ENCODE results near the gene NCOR2.

NCOR2 gene

DNA sequence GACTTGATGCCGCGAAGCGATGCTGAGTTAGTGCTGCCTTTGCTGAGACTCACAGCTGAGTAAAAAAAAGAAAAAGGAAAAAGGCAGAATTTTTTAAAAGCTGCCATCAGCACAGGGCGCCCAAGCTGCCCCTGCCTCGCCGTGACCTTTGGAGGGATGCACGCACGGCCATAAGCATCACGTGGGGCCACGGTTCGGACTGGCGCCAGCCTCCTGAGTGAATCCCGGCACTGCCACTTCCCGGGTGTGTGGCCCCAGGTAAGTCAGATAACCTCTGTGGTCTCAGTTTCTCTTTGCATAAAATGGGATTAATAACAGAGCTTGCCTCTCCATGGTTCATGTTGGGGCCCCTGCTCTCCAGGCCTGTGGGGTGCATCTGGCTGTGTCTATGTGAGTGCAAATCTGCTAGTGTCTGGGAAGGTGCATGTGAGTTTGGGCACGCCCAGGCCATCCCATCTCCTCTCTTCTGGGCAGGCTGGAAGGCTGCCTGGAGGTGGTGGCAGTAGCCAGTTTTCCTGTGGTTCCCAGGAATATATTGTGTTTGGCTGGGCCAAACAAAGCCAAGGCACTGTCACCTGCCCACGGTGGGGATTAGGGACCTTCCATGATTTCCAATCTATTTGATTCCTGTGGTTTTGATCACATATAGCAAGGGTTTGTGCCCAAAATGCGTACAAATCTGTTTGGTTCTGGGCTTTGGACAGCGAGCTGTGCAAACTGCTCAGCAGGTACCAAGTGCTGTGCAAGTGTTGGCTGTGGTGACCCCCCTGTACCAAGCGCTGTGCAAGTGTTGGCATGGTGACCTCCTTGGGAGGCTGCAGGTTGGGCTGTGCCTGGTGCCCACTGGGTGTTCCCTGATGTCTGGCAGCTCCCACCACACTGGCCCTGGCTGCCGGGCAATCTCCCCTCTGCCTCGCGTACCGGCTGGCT, 43.5 kb upstream of the NCOR2 start:
- WGBS (ENCODE audit: insufficient coverage): 74% methylated on average over 20 of the region's 23 CpGs
- H3K27ac ChIP-seq (ENCODE audit: insufficient read depth in 1 of 2, low read depth in 1 of 2, low read length in 2 of 2, poor library complexity in 1 of 2, severe bottlenecking in 2 of 2): no peak overlapping the region
- peak overlapping the region in 1 of 7 experiments; percentile 1 for H3K4me3 ChIP-seq (ENCODE audit: control insufficient read depth in 1 of 7, extremely low read depth in 1 of 7, insufficient read depth in 4 of 7, low read depth in 2 of 7, low read length in 6 of 7)
- CTCF ChIA-PET: interaction anchor here (0.7 to 1.5 kb wide), 7 partner anchors 10 to 220 kb away, joined by 3 to 4 read pairs (median 3); no protein-coding TSS in a partner anchor
- H3K9me3 ChIP-seq (ENCODE audit: control extremely low read depth in 1 of 5, control insufficient read depth in 4 of 5, insufficient read depth in 2 of 5, low read depth in 1 of 5, low read length in 4 of 5): peaks cover 0 to 5% (median 3%) of the 10 kb centered on the region in 5 experiments
- DNase-seq: no peak
- no peaks in the 10 kb centered on the region for H3K36me3 ChIP-seq (ENCODE audit: control insufficient read depth in 4 of 4, insufficient read depth in 4 of 4, low read length in 3 of 4)
- H3K27me3 ChIP-seq (replicated peaks in 2 of 5; ENCODE audit: control insufficient read depth in 4 of 5, insufficient read depth in 5 of 5, low read length in 4 of 5): no peaks in the 10 kb centered on the region
- peaks cover 0 to 46% (median 36%) of the 10 kb centered on the region in 4 experiments for H3K4me1 ChIP-seq (ENCODE audit: control extremely low read depth in 1 of 4, control insufficient read depth in 4 of 4, insufficient read depth in 4 of 4, low read length in 3 of 4)
- POLR2A ChIA-PET: interaction anchor here (0.7 to 1.6 kb wide), 2 partner anchors 64 to 100 kb away, joined by 3 to 8 read pairs; no protein-coding TSS in a partner anchor

DNA sequence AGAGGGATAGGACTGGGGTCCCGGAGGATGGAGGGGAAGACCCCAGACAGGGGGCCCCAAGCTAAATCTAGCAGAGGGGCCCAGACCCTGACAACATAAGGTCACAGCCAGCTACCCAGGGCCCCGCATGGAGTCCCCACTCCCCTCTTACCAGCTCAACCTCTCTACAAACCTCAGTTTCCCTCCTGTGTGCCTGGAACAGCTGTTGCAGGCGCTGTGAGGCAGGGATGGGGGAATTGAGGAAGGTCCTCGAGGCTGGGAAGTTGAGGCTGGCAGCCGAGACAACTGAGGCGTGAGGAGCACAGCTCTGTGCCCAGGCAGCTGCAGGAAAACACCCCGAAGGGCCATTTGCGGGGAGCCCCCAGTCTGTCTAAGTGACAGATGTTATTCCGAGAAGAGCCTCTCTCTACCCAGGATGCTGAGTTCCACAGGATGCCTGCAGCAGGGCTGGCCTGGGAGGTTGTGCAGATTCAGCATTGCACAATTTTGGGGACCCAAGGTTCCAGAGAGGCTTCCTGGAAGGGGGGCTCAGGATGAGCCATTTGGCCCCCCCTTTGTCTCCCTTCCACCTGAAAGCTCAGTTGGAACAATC, 42.7 kb upstream of the NCOR2 start:
- POLR2A ChIA-PET: interaction anchor here (0.7 to 1.6 kb wide), 5 partner anchors 36 to 101 kb away, joined by 3 to 8 read pairs (median 4); no protein-coding TSS in a partner anchor
- no peak overlapping the region for H3K4me3 ChIP-seq (ENCODE audit: control insufficient read depth in 1 of 7, extremely low read depth in 1 of 7, insufficient read depth in 4 of 7, low read depth in 2 of 7, low read length in 6 of 7)
- H3K27me3 ChIP-seq (replicated peaks in 2 of 5; ENCODE audit: control insufficient read depth in 4 of 5, insufficient read depth in 5 of 5, low read length in 4 of 5): no peaks in the 10 kb centered on the region
- peak in 2 of 3 donors; percentile 64 to 69 for DNase-seq
- CTCF ChIA-PET: interaction anchor here (0.7 to 1.5 kb wide), 6 partner anchors 10 to 219 kb away, joined by 3 to 4 read pairs (median 3); no protein-coding TSS in a partner anchor
- H3K27ac ChIP-seq (ENCODE audit: insufficient read depth in 1 of 2, low read depth in 1 of 2, low read length in 2 of 2, poor library complexity in 1 of 2, severe bottlenecking in 2 of 2): no peak overlapping the region
- peaks cover 0 to 5% (median 3%) of the 10 kb centered on the region in 5 experiments for H3K9me3 ChIP-seq (ENCODE audit: control extremely low read depth in 1 of 5, control insufficient read depth in 4 of 5, insufficient read depth in 2 of 5, low read depth in 1 of 5, low read length in 4 of 5)
- no peaks in the 10 kb centered on the region for H3K36me3 ChIP-seq (ENCODE audit: control insufficient read depth in 4 of 4, insufficient read depth in 4 of 4, low read length in 3 of 4)
- peaks cover 0 to 54% (median 44%) of the 10 kb centered on the region in 4 experiments for H3K4me1 ChIP-seq (ENCODE audit: control extremely low read depth in 1 of 4, control insufficient read depth in 4 of 4, insufficient read depth in 4 of 4, low read length in 3 of 4)
- 16% methylated on average over 7 of the region's 9 CpGs for WGBS (ENCODE audit: insufficient coverage)

DNA sequence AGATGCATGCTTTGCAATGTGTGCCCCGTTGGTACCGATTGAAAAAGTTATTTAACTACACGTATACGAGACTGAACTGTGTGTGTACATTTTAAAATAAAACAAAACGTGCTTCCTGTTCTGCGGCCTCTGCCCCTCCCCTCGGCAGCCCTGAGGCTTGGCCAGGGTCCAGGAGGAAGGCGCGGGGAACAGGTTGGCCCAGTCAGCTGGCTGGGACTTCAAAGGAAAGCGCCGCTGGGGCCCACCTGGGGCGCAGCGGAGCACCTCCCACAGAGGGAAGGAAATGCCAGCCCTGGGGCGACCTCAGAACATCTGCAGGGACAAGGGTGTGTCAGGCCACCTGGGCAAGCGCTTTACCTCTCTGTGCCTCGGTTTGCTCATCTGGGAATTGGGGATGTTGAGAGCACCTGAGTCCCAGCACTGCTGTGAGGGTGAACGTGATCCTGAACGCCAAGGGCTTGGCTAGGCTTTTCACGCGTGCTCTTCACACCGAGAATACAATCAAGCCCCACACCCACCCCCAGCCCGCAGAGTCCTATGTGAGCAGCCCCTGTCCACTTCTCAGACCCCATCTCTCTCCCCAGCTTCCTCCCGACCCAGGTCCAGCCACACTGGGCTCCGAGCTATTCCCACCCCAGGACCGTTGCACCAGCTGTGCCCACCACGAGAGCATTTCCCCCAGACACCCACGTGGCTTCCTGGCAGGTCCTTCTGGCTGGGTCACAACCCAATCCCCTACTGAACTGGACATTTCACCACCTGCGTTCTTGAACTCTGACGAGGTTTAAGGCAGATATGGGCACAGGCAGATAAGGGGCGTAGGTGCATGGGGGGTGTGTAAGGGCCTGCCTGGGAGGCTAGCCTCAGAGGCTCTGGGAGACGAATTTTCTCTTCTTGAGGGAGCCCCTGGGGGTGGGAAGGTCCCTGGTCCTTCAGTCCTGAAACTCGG, 41.9 kb upstream of the NCOR2 start:
- DNase-seq: peak; percentile 89 to 98 (median 98)
- Histone ChIP-seq H3K4me3 (ENCODE audit: control insufficient read depth in 1 of 7, extremely low read depth in 1 of 7, insufficient read depth in 4 of 7, low read depth in 2 of 7, low read length in 6 of 7) (peak overlapping the region in 4 of 7 experiments; percentile 16 to 47 (median 38)), H3K36me3 (ENCODE audit: control insufficient read depth in 4 of 4, insufficient read depth in 4 of 4, low read length in 3 of 4) (no peaks in the 10 kb centered on the region), H3K4me1 (ENCODE audit: control extremely low read depth in 1 of 4, control insufficient read depth in 4 of 4, insufficient read depth in 4 of 4, low read length in 3 of 4) (peaks cover 0 to 62% (median 52%) of the 10 kb centered on the region in 4 experiments), H3K9me3 (ENCODE audit: control extremely low read depth in 1 of 5, control insufficient read depth in 4 of 5, insufficient read depth in 2 of 5, low read depth in 1 of 5, low read length in 4 of 5) (peaks cover 0 to 4% (median 2%) of the 10 kb centered on the region in 5 experiments), H3K27ac (ENCODE audit: insufficient read depth in 1 of 2, low read depth in 1 of 2, low read length in 2 of 2, poor library complexity in 1 of 2, severe bottlenecking in 2 of 2) (no peak overlapping the region), H3K27me3 (replicated peaks in 2 of 5; ENCODE audit: control insufficient read depth in 4 of 5, insufficient read depth in 5 of 5, low read length in 4 of 5) (no peaks in the 10 kb centered on the region)
- ChIA-PET CTCF (interaction anchor here (0.5 to 1.5 kb wide), 7 partner anchors 11 to 132 kb away, joined by 3 to 6 read pairs (median 3); no protein-coding TSS in a partner anchor), POLR2A (interaction anchor here (0.7 to 1.6 kb wide), 4 partner anchors 37 to 66 kb away, joined by 3 to 8 read pairs (median 4); no protein-coding TSS in a partner anchor)
- 7% methylated on average over 18 of the region's 32 CpGs for WGBS (ENCODE audit: insufficient coverage)

DNA sequence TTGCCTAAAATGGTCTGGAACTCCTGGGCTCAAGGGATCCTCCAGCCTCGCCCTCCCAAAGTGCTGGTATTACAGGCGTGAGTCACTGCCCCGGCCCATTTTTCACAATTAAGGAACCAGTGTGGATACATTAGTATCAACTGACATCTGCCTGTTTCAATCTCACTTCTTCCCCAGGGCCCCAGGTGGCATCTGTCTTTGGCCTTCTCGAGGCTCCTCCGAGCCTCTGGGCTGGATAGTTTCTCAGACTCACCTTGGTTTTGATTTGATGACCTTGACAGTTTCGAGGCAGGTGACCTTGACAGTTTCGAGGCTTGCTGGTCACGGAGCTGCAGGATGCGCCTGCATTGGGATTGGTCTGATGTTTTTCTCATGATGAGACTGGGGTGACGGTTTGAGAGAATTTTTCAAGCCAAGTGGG, 41.0 kb upstream of the NCOR2 start:
- H3K4me1 ChIP-seq (ENCODE audit: control extremely low read depth in 1 of 4, control insufficient read depth in 4 of 4, insufficient read depth in 4 of 4, low read length in 3 of 4): peaks cover 2 to 71% (median 60%) of the 10 kb centered on the region in 4 experiments
- no peaks in the 10 kb centered on the region for H3K36me3 ChIP-seq (ENCODE audit: control insufficient read depth in 4 of 4, insufficient read depth in 4 of 4, low read length in 3 of 4)
- no peak overlapping the region for H3K27ac ChIP-seq (ENCODE audit: insufficient read depth in 1 of 2, low read depth in 1 of 2, low read length in 2 of 2, poor library complexity in 1 of 2, severe bottlenecking in 2 of 2)
- CTCF ChIA-PET: interaction anchor here (1.0 to 1.5 kb wide), 2 partner anchors 20 to 40 kb away, joined by 3 to 6 read pairs; no protein-coding TSS in a partner anchor
- H3K27me3 ChIP-seq (replicated peaks in 2 of 5; ENCODE audit: control insufficient read depth in 4 of 5, insufficient read depth in 5 of 5, low read length in 4 of 5): no peaks in the 10 kb centered on the region
- no peaks in the 10 kb centered on the region for H3K9me3 ChIP-seq (ENCODE audit: control extremely low read depth in 1 of 5, control insufficient read depth in 4 of 5, insufficient read depth in 2 of 5, low read depth in 1 of 5, low read length in 4 of 5)
- H3K4me3 ChIP-seq (ENCODE audit: control insufficient read depth in 1 of 7, extremely low read depth in 1 of 7, insufficient read depth in 4 of 7, low read depth in 2 of 7, low read length in 6 of 7): peak overlapping the region in 4 of 7 experiments; percentile 22 to 47 (median 38)
- POLR2A ChIA-PET: interaction anchor here (1.4 kb wide), 1 partner anchor 42 kb away, joined by 4 read pairs; no protein-coding TSS in a partner anchor
- WGBS (ENCODE audit: insufficient coverage): 42% methylated on average over 9 of the region's 10 CpGs
- peak in 2 of 3 donors; percentile 71 to 82 for DNase-seq

DNA sequence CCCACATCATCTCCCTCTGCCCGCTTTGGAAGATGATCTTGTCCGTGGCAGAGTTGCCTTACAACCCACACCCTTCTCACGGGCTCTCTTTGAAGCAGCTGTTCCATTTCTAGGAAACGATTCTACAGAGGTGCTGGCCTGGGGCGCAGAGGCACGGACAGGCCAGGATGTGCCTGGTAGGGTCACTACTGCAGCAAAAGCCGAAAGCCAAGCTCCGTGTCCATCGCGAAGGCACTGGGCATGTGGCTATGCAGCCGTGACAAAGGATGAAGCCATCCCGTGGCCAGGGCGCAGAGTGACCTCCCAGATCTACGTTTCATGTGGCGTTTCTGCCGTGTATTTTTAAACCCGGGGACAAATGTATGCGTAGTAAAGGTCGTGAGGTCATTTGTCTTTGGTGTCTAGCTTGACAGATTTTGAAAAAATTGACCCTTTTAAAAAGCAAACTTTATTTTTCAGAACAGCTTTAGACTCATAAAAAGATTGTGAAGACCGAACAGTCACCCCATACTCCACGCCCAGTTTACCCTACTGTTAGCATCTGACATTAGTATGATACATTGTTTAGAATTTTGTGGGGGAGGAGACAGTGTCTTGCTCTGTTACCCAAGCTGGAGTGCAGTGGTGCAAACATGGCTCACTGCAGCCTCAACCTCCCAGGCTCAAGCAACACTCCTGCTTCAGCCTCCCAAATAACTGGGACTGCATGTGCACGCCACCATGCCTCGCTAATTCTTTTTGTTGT, 40.4 kb upstream of the NCOR2 start:
- H3K36me3 ChIP-seq (ENCODE audit: control insufficient read depth in 4 of 4, insufficient read depth in 4 of 4, low read length in 3 of 4): no peaks in the 10 kb centered on the region
- DNase-seq: no peak
- WGBS (ENCODE audit: insufficient coverage): 94% methylated on average over 12 of the region's 23 CpGs
- H3K4me3 ChIP-seq (ENCODE audit: control insufficient read depth in 1 of 7, extremely low read depth in 1 of 7, insufficient read depth in 4 of 7, low read depth in 2 of 7, low read length in 6 of 7): no peak overlapping the region
- H3K27me3 ChIP-seq (replicated peaks in 2 of 5; ENCODE audit: control insufficient read depth in 4 of 5, insufficient read depth in 5 of 5, low read length in 4 of 5): no peaks in the 10 kb centered on the region
- H3K4me1 ChIP-seq (ENCODE audit: control extremely low read depth in 1 of 4, control insufficient read depth in 4 of 4, insufficient read depth in 4 of 4, low read length in 3 of 4): peaks cover 8 to 77% (median 66%) of the 10 kb centered on the region in 4 experiments
- no peak overlapping the region for H3K27ac ChIP-seq (ENCODE audit: insufficient read depth in 1 of 2, low read depth in 1 of 2, low read length in 2 of 2, poor library complexity in 1 of 2, severe bottlenecking in 2 of 2)
- H3K9me3 ChIP-seq (ENCODE audit: control extremely low read depth in 1 of 5, control insufficient read depth in 4 of 5, insufficient read depth in 2 of 5, low read depth in 1 of 5, low read length in 4 of 5): no peaks in the 10 kb centered on the region
- ChIA-PET POLR2A (no interaction called here), CTCF (interaction anchor here (0.8 to 1.5 kb wide), 2 partner anchors 18 to 19 kb away, joined by 3 to 6 read pairs; no protein-coding TSS in a partner anchor)
